NB4 (cell line): Measurements from ENCODE around the gene CHPF2.

Source experiments
- CTCF ChIP-seq: IDR thresholded peaks from one replicate; pipeline ENCODE4 v1.5.1; 2012; ENCODE audit warnings: low read depth, low read length
- POLR2A ChIP-seq: IDR thresholded peaks from 2 replicates; pipeline ENCODE4 v1.6.1; 2011; ENCODE audit warnings: mild to moderate bottlenecking; ENCODE audit not compliant: insufficient read length; ENCODE audit errors: extremely low read depth

GRCh38 chr7:151278949-151279348 lies 46.7 kb downstream of the CHPF2 start:
- TF ChIP-seq POLR2A (no peak), CTCF (no peak)
